ENCODE results near the gene CPNE6. TPM values are rescaled to one million over a fixed set of nuclear protein-coding genes. Genes with fewer than 3 reads are reported as not detected.

CPNE6 gene
- total RNA-seq, 1 donor from 2014 or later = not detected

GRCh38 chr14:24119691-24120090 lies 48.3 kb downstream of the CPNE6 start:
- intact Hi-C loops (cut with micrococcal nuclease) = loop anchor here (10.0 kb wide), 2 partner anchors 315 to 555 kb away; no protein-coding TSS in a partner anchor

- intact Hi-C loops (cut with micrococcal nuclease) = no loop called here
Measured at GRCh38 chr14:24121210-24121609, 49.8 kb downstream of the CPNE6 start.

GRCh38 chr14:24122416-24122815 lies 51.1 kb downstream of the CPNE6 start:
- intact Hi-C loops (cut with micrococcal nuclease) = no loop called here

- intact Hi-C loops (cut with micrococcal nuclease) = no loop called here
Measured at GRCh38 chr14:24122898-24123297, 51.5 kb downstream of the CPNE6 start.

GRCh38 chr14:24123424-24124417 lies 52.4 kb downstream of the CPNE6 start:
- intact Hi-C loops (cut with micrococcal nuclease) = no loop called here

GRCh38 chr14:24126939-24127338 lies 55.6 kb downstream of the CPNE6 start:
- intact Hi-C loops (cut with micrococcal nuclease) = no loop called here

- intact Hi-C loops (cut with micrococcal nuclease) = no loop called here
Measured at GRCh38 chr14:24127673-24128072, 56.3 kb downstream of the CPNE6 start.

Other genes with a start within 250 kb of the CPNE6 start
- gene DHRS4, start 117.8 kb upstream of the CPNE6 start, total RNA-seq = 23.6 and 23.9 TPM in 2 replicates
- gene DHRS4L2, start 82.6 kb upstream of the CPNE6 start, total RNA-seq = 26.9 and 27.5 TPM in 2 replicates
- 0.73 and 0.82 TPM in 2 replicates for gene CARMIL3, start 19.6 kb upstream of the CPNE6 start, total RNA-seq
- gene PCK2, start 22.7 kb downstream of the CPNE6 start, total RNA-seq = 55.4 and 60.4 TPM in 2 replicates
- gene DCAF11, start 43.2 kb downstream of the CPNE6 start, total RNA-seq = 81.8 and 84.9 TPM in 2 replicates
- gene NRL, start 43.4 kb downstream of the CPNE6 start, total RNA-seq = 2.4 and 2.9 TPM in 2 replicates
- gene FITM1, start 59.1 kb downstream of the CPNE6 start, total RNA-seq = 0.57 and 1.1 TPM in 2 replicates
- 517 and 520 TPM in 2 replicates for gene PSME1, start 64.6 kb downstream of the CPNE6 start, total RNA-seq
- gene EMC9, start 70.0 kb downstream of the CPNE6 start, total RNA-seq = 22.1 and 23.3 TPM in 2 replicates
- 725 and 729 TPM in 2 replicates for gene PSME2, start 75.0 kb downstream of the CPNE6 start, total RNA-seq
- 128 and 138 TPM in 2 replicates for gene RNF31, start 75.9 kb downstream of the CPNE6 start, total RNA-seq
- 264 and 265 TPM in 2 replicates for gene IRF9, start 89.7 kb downstream of the CPNE6 start, total RNA-seq
- gene REC8, start 100.5 kb downstream of the CPNE6 start, total RNA-seq = 66.0 and 68.7 TPM in 2 replicates
- 50.2 and 55.0 TPM in 2 replicates for gene IPO4, start 117.3 kb downstream of the CPNE6 start, total RNA-seq
- gene TM9SF1, start 123.9 kb downstream of the CPNE6 start, total RNA-seq = 41.2 and 42.6 TPM in 2 replicates
- gene TSSK4, start 134.1 kb downstream of the CPNE6 start, total RNA-seq = 0.34 and 0.39 TPM in 2 replicates
- gene CHMP4A, start 141.9 kb downstream of the CPNE6 start, total RNA-seq = 85.8 and 90.3 TPM in 2 replicates
- 11.1 and 13.8 TPM in 2 replicates for gene MDP1, start 144.5 kb downstream of the CPNE6 start, total RNA-seq
- gene NEDD8, start 160.8 kb downstream of the CPNE6 start, total RNA-seq = 191 and 199 TPM in 2 replicates
- gene GMPR2, start 161.4 kb downstream of the CPNE6 start, total RNA-seq = 59.8 and 60.9 TPM in 2 replicates
- 129 and 136 TPM in 2 replicates for gene TINF2, start 171.1 kb downstream of the CPNE6 start, total RNA-seq
- 4.1 and 5.6 TPM in 2 replicates for gene TGM1, start 191.6 kb downstream of the CPNE6 start, total RNA-seq
- gene RABGGTA, start 200.0 kb downstream of the CPNE6 start, total RNA-seq = 45.9 and 54.4 TPM in 2 replicates
- gene DHRS1, start 228.2 kb downstream of the CPNE6 start, total RNA-seq = 20.7 and 29.6 TPM in 2 replicates
- gene NOP9, start 228.3 kb downstream of the CPNE6 start, total RNA-seq = 41.3 and 41.6 TPM in 2 replicates
- 28.6 and 29.5 TPM in 2 replicates for gene CIDEB, start 236.4 kb downstream of the CPNE6 start, total RNA-seq
- 16.6 and 17.5 TPM in 2 replicates for gene LTB4R2, start 238.6 kb downstream of the CPNE6 start, total RNA-seq
- gene LTB4R, start 239.9 kb downstream of the CPNE6 start, total RNA-seq = 19.2 and 23.4 TPM in 2 replicates

All from T-helper 2 cell treated with Interferon-gamma antibody and Interleukin-4, amounts not matched to agents 100 ng/mL and 5 ng/mL, for 36 hours (primary cell).